GM19240 (cell line): Measurements from ENCODE around the gene TET1.
"Not testable (repeated sequence)": the region's sequence is repeated elsewhere in the genome, so short reads cannot be mapped to it uniquely, and the experiment has no call there.

Experiments
- DNase-seq: peaks from one replicate; pipeline ENCODE4 v3.0.0; 2011; ENCODE audit warnings: low spot score; ENCODE audit not compliant: insufficient read length

Gene TET1

GRCh38 chr10:68562661-68563570 lies 2.8 kb downstream of the TET1 start:
- DNase-seq: no peak

- DNase-seq: no peak
Observed at GRCh38 chr10:68564712-68565111, 4.6 kb downstream of the TET1 start.

- no peak for DNase-seq
Observed at GRCh38 chr10:68565658-68566057, 5.5 kb downstream of the TET1 start.

GRCh38 chr10:68566351-68566750 lies 6.2 kb downstream of the TET1 start:
- no peak for DNase-seq

GRCh38 chr10:68566955-68567354 lies 6.8 kb downstream of the TET1 start:
- DNase-seq: no peak

- DNase-seq: no peak
Observed at GRCh38 chr10:68572151-68572550, 12.0 kb downstream of the TET1 start.

- DNase-seq: no peak
Observed at GRCh38 chr10:68574051-68574450, 13.9 kb downstream of the TET1 start.

- no peak for DNase-seq
Observed at GRCh38 chr10:68576118-68576517, 16.0 kb downstream of the TET1 start.

GRCh38 chr10:68578974-68579373 lies 18.8 kb downstream of the TET1 start:
- no peak for DNase-seq

- DNase-seq: not testable (repeated sequence)
Observed at GRCh38 chr10:68584187-68584586, 24.1 kb downstream of the TET1 start.

- no peak for DNase-seq
Observed at GRCh38 chr10:68586606-68587305, 26.6 kb downstream of the TET1 start.

- DNase-seq: no peak
Observed at GRCh38 chr10:68594405-68594804, 34.3 kb downstream of the TET1 start.

- DNase-seq: no peak
Observed at GRCh38 chr10:68595513-68595912, 35.4 kb downstream of the TET1 start.

- no peak for DNase-seq
Observed at GRCh38 chr10:68597407-68597806, 37.3 kb downstream of the TET1 start.

- DNase-seq: no peak
Observed at GRCh38 chr10:68598978-68599770, 39.0 kb downstream of the TET1 start.

GRCh38 chr10:68599771-68600040 lies 39.6 kb downstream of the TET1 start:
- DNase-seq: no peak

GRCh38 chr10:68600041-68600778 lies 40.1 kb downstream of the TET1 start:
- peak; percentile 49 for DNase-seq

GRCh38 chr10:68601501-68602265 lies 41.5 kb downstream of the TET1 start:
- DNase-seq: no peak

GRCh38 chr10:68602434-68602833 lies 42.3 kb downstream of the TET1 start:
- no peak for DNase-seq

- DNase-seq: no peak
Observed at GRCh38 chr10:68603766-68604165, 43.6 kb downstream of the TET1 start.

- DNase-seq: no peak
Observed at GRCh38 chr10:68604441-68604840, 44.3 kb downstream of the TET1 start.
